Endothelial cell of umbilical vein (primary cell): ENCODE data around the gene BMPR2. TPM values are rescaled to one million over a fixed set of nuclear protein-coding genes. Genes with fewer than 3 reads are reported as not detected.
A peak's percentile ranks its signal among the peaks of the same experiment; 100 is the strongest.
"Not testable (repeated sequence)": the region's sequence is repeated elsewhere in the genome, so short reads cannot be mapped to it uniquely, and the experiment has no call there.

Source experiments
- BruUV-seq: library from RNA; stranded (reverse); fragments of 400-500 nt; replicated peaks from 2 replicates; lab custom pipeline; 2021; lab: Mats Ljungman, UMichigan
- CTCF ChIA-PET: fragments of 300-600, 350-600 bp; sonication (Branson Sonifier 250); formaldehyde crosslinking; loops from one replicate; lab custom pipeline; 2021; ENCODE audit warnings: antibody characterized with exemption, inconsistent platforms; lab: Charles Lee
- POLR2A ChIA-PET: fragments of 300-600, 350-600 bp; sonication (Branson Sonifier 250); formaldehyde crosslinking; loops from one replicate; lab custom pipeline; 2021; ENCODE audit warnings: antibody characterized with exemption, inconsistent platforms; lab: Charles Lee
- DNase-seq: peaks from one replicate; pipeline ENCODE4 v3.0.0-alpha.2; 2011; ENCODE audit warnings: low read depth, low spot score
- FAIRE-seq: peaks from 2 replicates; lab custom pipeline; 2011; peaks lifted over from hg19 to GRCh38; lab: Jason Lieb, UNC
- H2AFZ ChIP-seq: 2 replicates; pipeline ENCODE4 v1.6.0; 2012; ENCODE audit warnings: low read depth, low read length, control low read depth, inconsistent platforms
- H3K27ac ChIP-seq: 2 replicates; pipeline ENCODE4 v1.5.1; 2011; ENCODE audit warnings: low read depth, mild to moderate bottlenecking, control low read depth, low read length, moderate library complexity; ENCODE audit not compliant: insufficient read depth
- H3K27me3 ChIP-seq, 2 experiments: 2 replicates each; pipeline versions ENCODE4 v1.6.0 to v1.6.1; 2011; ENCODE audit warnings: low read length in 2 of 2, mixed read lengths in 1 of 2; ENCODE audit not compliant: control insufficient read depth in 2 of 2, insufficient read depth in 2 of 2
- H3K36me3 ChIP-seq, 2 experiments: 2 replicates in 1 of 2; 3 replicates in 1 of 2; pipeline ENCODE4 v1.5.1; 2011; ENCODE audit warnings: low read length in 2 of 2, mild to moderate bottlenecking in 1 of 2, moderate library complexity in 1 of 2; ENCODE audit not compliant: control insufficient read depth in 2 of 2, insufficient read depth in 2 of 2; ENCODE audit errors: extremely low read depth in 1 of 2
- H3K4me1 ChIP-seq: 3 replicates; pipeline ENCODE4 v1.5.1; 2011; ENCODE audit warnings: mild to moderate bottlenecking, low read length; ENCODE audit not compliant: control insufficient read depth, insufficient read depth; ENCODE audit errors: extremely low read depth
- H3K4me2 ChIP-seq: 2 replicates; pipeline ENCODE4 v1.6.1; 2011; ENCODE audit warnings: low read length, control low read depth, mixed read lengths; ENCODE audit not compliant: insufficient read depth
- H3K4me3 ChIP-seq, 3 experiments: fragments of 200-600 bp in 1 of 3; sonication (generic), shearing (Covaris generic) in 1 of 3; replicated peaks in 1 of 3; 2 replicates each; pipeline ENCODE4 v1.5.1; 2011 to 2016; ENCODE audit warnings: control low read depth in 3 of 3, low read length in 3 of 3, mild to moderate bottlenecking in 2 of 3, inconsistent platforms in 1 of 3, low read depth in 1 of 3, moderate library complexity in 1 of 3; ENCODE audit not compliant: insufficient read depth in 1 of 3
- H3K79me2 ChIP-seq: 2 replicates; pipeline ENCODE4 v1.6.0; 2012; ENCODE audit warnings: low read length, inconsistent platforms; ENCODE audit not compliant: control insufficient read depth, insufficient read depth
- H3K9ac ChIP-seq: replicated peaks from 2 replicates; pipeline ENCODE3; 2011; ENCODE audit warnings: low read length, control low read depth; ENCODE audit not compliant: insufficient read depth; ENCODE audit errors: extremely low read depth
- H3K9me1 ChIP-seq: replicated peaks from 3 replicates; pipeline ENCODE4 v1.6.0; 2011; ENCODE audit warnings: mild to moderate bottlenecking, low read length; ENCODE audit not compliant: control insufficient read depth, insufficient read depth; ENCODE audit errors: extremely low read depth
- H3K9me3 ChIP-seq: replicated peaks from 2 replicates; pipeline ENCODE4 v1.5.1; 2012; ENCODE audit warnings: low read length, inconsistent platforms; ENCODE audit not compliant: control insufficient read depth, insufficient read depth
- H4K20me1 ChIP-seq: replicated peaks from 2 replicates; pipeline ENCODE3; 2011; ENCODE audit warnings: mild to moderate bottlenecking, low read length; ENCODE audit not compliant: control insufficient read depth, insufficient read depth; ENCODE audit errors: extremely low read depth
- FOS ChIP-seq: IDR thresholded peaks from 2 replicates; pipeline ENCODE4 v1.6.1; 2011; ENCODE audit warnings: mild to moderate bottlenecking, low read length, moderate library complexity, borderline replicate concordance; ENCODE audit not compliant: insufficient read depth
- JUN ChIP-seq: IDR thresholded peaks from 2 replicates; pipeline ENCODE4 v1.6.1; 2011; ENCODE audit warnings: borderline replicate concordance, low read depth; ENCODE audit not compliant: insufficient read length, insufficient read depth
- MAX ChIP-seq: IDR thresholded peaks from 2 replicates; pipeline ENCODE4 v1.6.1; 2011; ENCODE audit not compliant: insufficient read depth, insufficient read length
- POLR2AphosphoS5 ChIP-seq: IDR thresholded peaks from 2 replicates; pipeline ENCODE4 v1.6.1; 2012; ENCODE audit warnings: low read depth, mild to moderate bottlenecking, control low read depth, low read length, moderate library complexity; ENCODE audit not compliant: insufficient read depth
- dilution Hi-C: fragments of 300-500 bp; cut with MboI; formaldehyde crosslinking; loops from one replicate; pipeline ENCODE4 v1.15.0; 2019; ENCODE audit warnings: low sequenced_read_pairs; ENCODE audit not compliant: extremely low pct_ligation_motif_present
- intact Hi-C: fragments of 100-400 bp; cut with micrococcal nuclease; formaldehyde crosslinking; loops from one replicate; pipeline ENCODE4 v1.10.0; 2022
- polyA plus RNA-seq, 4 experiments: library from polyadenylated mRNA; depleted of rRNA in 3 of 4; stranded (reverse) in 3 of 4; unstranded in 1 of 4; fragments of >200 nt; gene quantifications; 2 replicates each; pipeline versions ENCODE4 v1.2.1 to v1.2.3, GENCODE V29; 2011 to 2012; ENCODE audit warnings: missing spikeins in 1 of 4
- total RNA-seq: library from RNA; stranded (reverse); gene quantifications from 2 replicates; pipeline ENCODE4 v1.2.3, GENCODE V29; 2021
- TF ChIP-seq, protein P1 (sequence below), 2 donors: IDR thresholded peaks; 1 replicate in 1 of 2; 2 replicates in 1 of 2; pipeline ENCODE4 v1.5.1; 2011; ENCODE audit warnings: low read length in 2 of 2, mild to moderate bottlenecking in 2 of 2, moderate library complexity in 2 of 2, control low read depth in 1 of 2, inconsistent platforms in 1 of 2, low read depth in 1 of 2; ENCODE audit not compliant: insufficient read depth in 1 of 2; ENCODE audit errors: extremely low read depth in 1 of 2

The BMPR2 gene
- total and polyA plus RNA-seq, 2 donors (not counting 3 experiments of a cell fraction or from before 2014, with no cell fraction given) = 35.8 to 113 TPM

DNA sequence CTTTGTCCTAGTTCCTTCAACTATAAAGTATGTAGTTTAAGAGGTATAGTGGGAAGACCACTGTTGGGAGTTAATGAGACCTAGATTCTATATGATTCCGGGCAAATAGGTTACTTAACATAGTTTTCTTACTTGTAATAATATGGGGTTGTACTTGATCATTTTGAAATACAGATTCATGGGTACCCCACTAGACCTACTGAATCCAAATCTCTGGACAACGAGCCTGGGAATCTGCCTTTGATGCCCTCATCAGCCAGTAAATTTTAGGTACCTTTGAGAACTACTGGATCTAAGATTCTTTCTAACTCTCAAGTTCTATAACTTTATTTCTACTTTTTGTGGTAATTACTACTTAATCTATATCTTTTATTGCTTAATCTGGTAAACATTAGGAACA lies 6.6 kb downstream of the BMPR2 start:
- H3K4me3 ChIP-seq = no peak overlapping the region
- peaks cover 35% of the 10 kb centered on the region for H3K4me1 ChIP-seq
- FAIRE-seq (no peak), DNase-seq (no peak)
- ChIA-PET POLR2A (no interaction called here), CTCF (no interaction called here)
- dilution Hi-C loops = no loop called here
- H3K9me1 ChIP-seq = no peaks in the 10 kb centered on the region
- no TSS peak for BruUV-seq
- no peaks in the 10 kb centered on the region for H3K9me3 ChIP-seq
- no peaks in the 10 kb centered on the region for H3K36me3 ChIP-seq
- peak overlapping the region; percentile 39 for H3K4me2 ChIP-seq
- H3K9ac ChIP-seq = no peak overlapping the region
- H3K27ac ChIP-seq = no peak overlapping the region
- no peaks in the 10 kb centered on the region for H3K27me3 ChIP-seq
- peaks cover 30% of the 10 kb centered on the region for H4K20me1 ChIP-seq
- intact Hi-C loops = no loop called here
- H2AFZ ChIP-seq = no peak overlapping the region
- H3K79me2 ChIP-seq = peaks cover 100% of the 10 kb centered on the region
- TF ChIP-seq MAX (no peak), POLR2AphosphoS5 (no peak), JUN (no peak), FOS (no peak)
- TF ChIP-seq, protein P1, sequence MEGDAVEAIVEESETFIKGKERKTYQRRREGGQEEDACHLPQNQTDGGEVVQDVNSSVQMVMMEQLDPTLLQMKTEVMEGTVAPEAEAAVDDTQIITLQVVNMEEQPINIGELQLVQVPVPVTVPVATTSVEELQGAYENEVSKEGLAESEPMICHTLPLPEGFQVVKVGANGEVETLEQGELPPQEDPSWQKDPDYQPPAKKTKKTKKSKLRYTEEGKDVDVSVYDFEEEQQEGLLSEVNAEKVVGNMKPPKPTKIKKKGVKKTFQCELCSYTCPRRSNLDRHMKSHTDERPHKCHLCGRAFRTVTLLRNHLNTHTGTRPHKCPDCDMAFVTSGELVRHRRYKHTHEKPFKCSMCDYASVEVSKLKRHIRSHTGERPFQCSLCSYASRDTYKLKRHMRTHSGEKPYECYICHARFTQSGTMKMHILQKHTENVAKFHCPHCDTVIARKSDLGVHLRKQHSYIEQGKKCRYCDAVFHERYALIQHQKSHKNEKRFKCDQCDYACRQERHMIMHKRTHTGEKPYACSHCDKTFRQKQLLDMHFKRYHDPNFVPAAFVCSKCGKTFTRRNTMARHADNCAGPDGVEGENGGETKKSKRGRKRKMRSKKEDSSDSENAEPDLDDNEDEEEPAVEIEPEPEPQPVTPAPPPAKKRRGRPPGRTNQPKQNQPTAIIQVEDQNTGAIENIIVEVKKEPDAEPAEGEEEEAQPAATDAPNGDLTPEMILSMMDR (IDR thresholded peaks at IDR 0.05; ENCODE audit: extremely low read depth in 1 of 2, insufficient read depth in 1 of 2, low read depth in 1 of 2, low read length in 2 of 2) = no peak

GRCh38 chr2:202386495-202386894 lies 10.4 kb downstream of the BMPR2 start:
- H3K9me1 ChIP-seq, H3K27ac ChIP-seq, FAIRE-seq, H3K9ac ChIP-seq, H3K9me3 ChIP-seq, H3K27me3 ChIP-seq, POLR2A ChIA-PET, H3K36me3 ChIP-seq, dilution Hi-C loops, BruUV-seq, H3K4me3 ChIP-seq, intact Hi-C loops, H3K4me2 ChIP-seq, DNase-seq, CTCF ChIA-PET, H2AFZ ChIP-seq: not testable (repeated sequence)
- peaks cover 99% of the 10 kb centered on the region for H3K79me2 ChIP-seq
- H4K20me1 ChIP-seq = peaks cover 17% of the 10 kb centered on the region
- peaks cover 24% of the 10 kb centered on the region for H3K4me1 ChIP-seq
